HCT116 (cell line): ENCODE measurements around the gene DEPDC5. TPM values are rescaled to one million over a fixed set of nuclear protein-coding genes. Genes with fewer than 3 reads are reported as not detected.

Source experiments
- ATAC-seq: fragments of 200-7000 bp; cut with Tn5 transposase; 2 replicates; pipeline ENCODE4 v1.9.1; 2020; ENCODE audit warnings: mild to moderate bottlenecking, moderate library complexity
- BruUV-seq: library from RNA; stranded (reverse); fragments of 400-500 nt; replicated peaks from 2 replicates; lab custom pipeline; 2021; lab: Mats Ljungman, UMichigan
- CTCF ChIA-PET: fragments of 300-600 bp; sonication (Branson Sonifier 250); formaldehyde crosslinking; loops from one replicate; lab custom pipeline; 2021; ENCODE audit warnings: antibody characterized with exemption; lab: Charles Lee
- POLR2A ChIA-PET: fragments of 300-600, 350-600 bp; sonication (Branson Sonifier 250); formaldehyde crosslinking; loops from one replicate; lab custom pipeline; 2021; ENCODE audit warnings: antibody characterized with exemption; lab: Charles Lee
- RAD21 ChIA-PET, 2 experiments: fragments of 300-600 bp; sonication (Branson Sonifier 250); formaldehyde crosslinking; loops; one replicate each; lab custom pipeline; 2023; ENCODE audit warnings: low total read pairs in 2 of 2; ENCODE audit not compliant: uncharacterized antibody in 2 of 2, unreplicated experiment in 2 of 2, low non-redundant PET in 1 of 2; lab: Charles Lee
- DNase-seq: peaks from one replicate; pipeline ENCODE4 v3.0.0-alpha.2; 2010; ENCODE audit warnings: low read depth, low spot score
- H2AFZ ChIP-seq: fragments of 200-600 bp; shearing (Covaris generic), sonication (generic); 2 replicates; pipeline ENCODE4 v1.6.1; 2017; ENCODE audit warnings: low read depth, mixed run types, mixed read lengths, antibody characterized with exemption, low read length; ENCODE audit not compliant: poor library complexity, severe bottlenecking
- H3K27ac ChIP-seq: 2 replicates; pipeline ENCODE4 v1.5.1; 2012; ENCODE audit warnings: low read depth, low read length
- H3K27me3 ChIP-seq: fragments of 200-600 bp; sonication (generic); 2 replicates; pipeline ENCODE4 v1.6.1; 2016; ENCODE audit warnings: mixed run types, low read length, mixed read lengths; ENCODE audit not compliant: insufficient read depth
- H3K36me3 ChIP-seq, 2 experiments: fragments of 200-500 bp in 1 of 2; fragments of 200-600 bp in 1 of 2; sonication (Bioruptor generic) in 1 of 2; sonication (generic) in 1 of 2; 2 replicates each; pipeline versions ENCODE4 v1.5.1 to v1.6.1; 2014 to 2016; ENCODE audit warnings: low read length in 2 of 2, inconsistent platforms in 1 of 2, mixed read lengths in 1 of 2, mixed run types in 1 of 2; ENCODE audit not compliant: insufficient read depth in 2 of 2, control insufficient read depth in 1 of 2
- H3K4me1 ChIP-seq, 2 experiments: fragments of 200-600 bp in 1 of 2; sonication (generic) in 1 of 2; 2 replicates each; pipeline versions ENCODE4 v1.5.1 to v1.6.1; 2012 to 2017; ENCODE audit warnings: low read length in 2 of 2, inconsistent platforms in 1 of 2, mild to moderate bottlenecking in 1 of 2, mixed read lengths in 1 of 2, mixed run types in 1 of 2, moderate library complexity in 1 of 2; ENCODE audit not compliant: insufficient read depth in 2 of 2, control insufficient read depth in 1 of 2
- H3K4me2 ChIP-seq: fragments of 200-600 bp; sonication (generic); 2 replicates; pipeline ENCODE4 v1.6.1; 2017; ENCODE audit warnings: mixed run types, low read length, mixed read lengths
- H3K4me3 ChIP-seq, 2 experiments: fragments of 200-600 bp in 1 of 2; sonication (generic) in 1 of 2; replicated peaks in 1 of 2; 2 replicates each; pipeline ENCODE4 v1.5.1; 2011 to 2016; ENCODE audit warnings: low read length in 2 of 2, control low read depth in 1 of 2, low read depth in 1 of 2, mild to moderate bottlenecking in 1 of 2, mixed read lengths in 1 of 2, mixed run types in 1 of 2
- H3K79me2 ChIP-seq: fragments of 200-600 bp; sonication (generic); 2 replicates; pipeline ENCODE4 v1.6.1; 2017; ENCODE audit warnings: mild to moderate bottlenecking, mixed run types, low read length, moderate library complexity, mixed read lengths; ENCODE audit not compliant: insufficient read depth
- H3K9ac ChIP-seq: fragments of 200-600 bp; sonication (generic); 2 replicates; pipeline ENCODE4 v1.6.1; 2016; ENCODE audit warnings: low read length, mixed read lengths
- H3K9me2 ChIP-seq: fragments of 200-600 bp; sonication (generic), shearing (Covaris generic); 2 replicates; pipeline ENCODE4 v1.6.1; 2017; ENCODE audit warnings: mixed run types, mild to moderate bottlenecking, moderate library complexity; ENCODE audit not compliant: insufficient read depth
- H3K9me3 ChIP-seq, 2 experiments: fragments of 200-500 bp in 1 of 2; fragments of 200-600 bp in 1 of 2; sonication (Bioruptor generic) in 1 of 2; sonication (generic) in 1 of 2; 2 replicates each; pipeline ENCODE4 v1.6.1; 2014 to 2017; ENCODE audit warnings: low read length in 2 of 2, mixed read lengths in 2 of 2, inconsistent platforms in 1 of 2, low read depth in 1 of 2, mild to moderate bottlenecking in 1 of 2, mixed run types in 1 of 2, moderate library complexity in 1 of 2; ENCODE audit not compliant: control insufficient read depth in 1 of 2, insufficient read depth in 1 of 2
- H4K20me1 ChIP-seq: fragments of 200-600 bp; sonication (generic), shearing (Covaris generic); 2 replicates; pipeline ENCODE4 v1.6.1; 2017; ENCODE audit warnings: mixed run types, mild to moderate bottlenecking, moderate library complexity; ENCODE audit not compliant: insufficient read depth
- ATF3 ChIP-seq: IDR thresholded peaks from 2 replicates; pipeline ENCODE4 v1.6.1; 2012
- CBX3 ChIP-seq: IDR thresholded peaks from 2 replicates; pipeline ENCODE4 v1.6.1; 2012; ENCODE audit warnings: low read depth
- CEBPB ChIP-seq: IDR thresholded peaks from 2 replicates; pipeline ENCODE4 v1.6.1; 2012; ENCODE audit warnings: low read depth
- EGR1 ChIP-seq: IDR thresholded peaks from 2 replicates; pipeline ENCODE4 v1.6.1; 2012; ENCODE audit warnings: low read depth
- SIN3A ChIP-seq: IDR thresholded peaks from 2 replicates; pipeline ENCODE4 v1.6.1; 2012; ENCODE audit warnings: low read depth
- SRF ChIP-seq: IDR thresholded peaks from 2 replicates; pipeline ENCODE4 v1.6.1; 2012; ENCODE audit warnings: low read depth
- ZBTB33 ChIP-seq: IDR thresholded peaks from 2 replicates; pipeline ENCODE4 v1.6.1; 2011; ENCODE audit warnings: mild to moderate bottlenecking, low read length, moderate library complexity; ENCODE audit not compliant: insufficient replicate concordance; ENCODE audit errors: extremely low read depth
- intact Hi-C: fragments of 100-400 bp; cut with micrococcal nuclease; formaldehyde crosslinking; loops from 2 replicates; pipeline ENCODE4 v1.10.0; 2022
- total RNA-seq: library from RNA; stranded (reverse); gene quantifications from one replicate; pipeline ENCODE4 v1.2.1, GENCODE V29; 2021; ENCODE audit not compliant: unreplicated experiment

The DEPDC5 gene
- total RNA-seq, 1 experiment from 2014 or later: 35.0 TPM

GRCh38 chr22:31870890-31871289 is 117.1 kb downstream of the DEPDC5 start (continued):
- no peak for TF ChIP-seq ZBTB33
- TF ChIP-seq ATF3: no peak

- no TSS peak for BruUV-seq
- ChIA-PET POLR2A (no interaction called here), RAD21 (no interaction called here), CTCF (no interaction called here)
- ATAC-seq (no peak), DNase-seq (no peak)
- no peak overlapping the region for H3K27ac ChIP-seq
- no peaks in the 10 kb centered on the region for H4K20me1 ChIP-seq
- intact Hi-C loops: no loop called here
- H3K4me2 ChIP-seq: no peak overlapping the region
- peaks cover 8 to 25% of the 10 kb centered on the region in 2 experiments; a peak in 3 of 4 replicates for H3K36me3 ChIP-seq
- no peak overlapping the region for H3K9ac ChIP-seq
- no peak for TF ChIP-seq CBX3
- TF ChIP-seq SRF: no peak
- TF ChIP-seq EGR1: no peak
- no peak for TF ChIP-seq CEBPB
- no peak for TF ChIP-seq SIN3A
- H3K9me2 ChIP-seq: no peaks in the 10 kb centered on the region
- no peaks in the 10 kb centered on the region for H3K27me3 ChIP-seq
- no peaks in the 10 kb centered on the region for H3K4me1 ChIP-seq
- no peaks in the 10 kb centered on the region for H3K9me3 ChIP-seq
- no peak overlapping the region for H2AFZ ChIP-seq
- H3K79me2 ChIP-seq: no peaks in the 10 kb centered on the region
- no peak overlapping the region for H3K4me3 ChIP-seq
Measured at GRCh38 chr22:31871480-31871879, 117.7 kb downstream of the DEPDC5 start.
